Measurements from ENCODE around the gene MBNL1.
"Not testable (repeated sequence)": the region's sequence is repeated elsewhere in the genome, so short reads cannot be mapped to it uniquely, and the experiment has no call there.

The MBNL1 gene

GRCh38 chr3:152416808-152417580 lies 148.3 kb downstream of the MBNL1 start:
- DNase-seq: no peak

- DNase-seq: no peak
Measured at GRCh38 chr3:152419748-152420147, 151.0 kb downstream of the MBNL1 start.

- DNase-seq: no peak
Measured at GRCh38 chr3:152421162-152421561, 152.4 kb downstream of the MBNL1 start.

GRCh38 chr3:152426393-152426792 lies 157.7 kb downstream of the MBNL1 start:
- DNase-seq: no peak

- peak in 1 of 3 experiments; percentile 66 for DNase-seq
Measured at GRCh38 chr3:152428577-152428976, 159.8 kb downstream of the MBNL1 start.

- peak in 2 of 3 experiments; percentile 14 to 30 for DNase-seq
Measured at GRCh38 chr3:152430223-152431002, 161.7 kb downstream of the MBNL1 start.

- DNase-seq: no peak
Measured at GRCh38 chr3:152434142-152434541, 165.4 kb downstream of the MBNL1 start.

GRCh38 chr3:152435210-152435609 lies 166.5 kb downstream of the MBNL1 start:
- DNase-seq: not testable (repeated sequence)

- DNase-seq: peak in 1 of 3 experiments; percentile 23
Measured at GRCh38 chr3:152436707-152437590, 168.2 kb downstream of the MBNL1 start.

GRCh38 chr3:152438181-152438580 lies 169.5 kb downstream of the MBNL1 start:
- DNase-seq: no peak

GRCh38 chr3:152438706-152439105 lies 170.0 kb downstream of the MBNL1 start:
- DNase-seq: no peak

- not testable (repeated sequence) for DNase-seq
Measured at GRCh38 chr3:152440243-152440642, 171.5 kb downstream of the MBNL1 start.

GRCh38 chr3:152443212-152444023 lies 174.7 kb downstream of the MBNL1 start:
- no peak for DNase-seq

- peak; percentile 14 to 78 (median 20) for DNase-seq
Measured at GRCh38 chr3:152444029-152444641, 175.4 kb downstream of the MBNL1 start.

GRCh38 chr3:152445212-152445611 lies 176.5 kb downstream of the MBNL1 start:
- DNase-seq: no peak

- DNase-seq: no peak
Measured at GRCh38 chr3:152446495-152446894, 177.8 kb downstream of the MBNL1 start.

- no peak for DNase-seq
Measured at GRCh38 chr3:152447511-152447910, 178.8 kb downstream of the MBNL1 start.

- no peak for DNase-seq
Measured at GRCh38 chr3:152448091-152448490, 179.4 kb downstream of the MBNL1 start.

- DNase-seq: peak in 1 of 3 experiments; percentile 26
Measured at GRCh38 chr3:152452318-152452717, 183.6 kb downstream of the MBNL1 start.

- peak in 1 of 3 experiments; percentile 36 for DNase-seq
Measured at GRCh38 chr3:152454076-152454875, 185.5 kb downstream of the MBNL1 start.

- no peak for DNase-seq
Measured at GRCh38 chr3:152455989-152456388, 187.3 kb downstream of the MBNL1 start.

All from NCI-H1417 (cell line).